Effector CD8-positive, alpha-beta T cell (primary cell): ENCODE data around the gene ADA.

Experiments
- DNase-seq: peaks from one replicate; lab custom pipeline; 2025; lab: John Stamatoyannopoulos, UW

The ADA gene

GRCh38 chr20:44580581-44581268 is 70.8 kb downstream of the ADA start:
- no peak for DNase-seq

GRCh38 chr20:44579313-44580081 is 72.0 kb downstream of the ADA start:
- DNase-seq = no peak

- no peak for DNase-seq
Measured at GRCh38 chr20:44576297-44576696, 75.2 kb downstream of the ADA start.

GRCh38 chr20:44574372-44574771 is 77.1 kb downstream of the ADA start:
- no peak for DNase-seq

GRCh38 chr20:44573501-44573869 is 78.0 kb downstream of the ADA start:
- no peak for DNase-seq

GRCh38 chr20:44572551-44573500 is 78.7 kb downstream of the ADA start:
- no peak for DNase-seq

GRCh38 chr20:44571362-44571988 is 80.0 kb downstream of the ADA start:
- DNase-seq = no peak

GRCh38 chr20:44570367-44570766 is 81.1 kb downstream of the ADA start:
- DNase-seq = no peak
